CD4-positive, alpha-beta T cell (primary cell): ENCODE results near the gene DTWD2. TPM values are rescaled to one million over a fixed set of nuclear protein-coding genes. Genes with fewer than 3 reads are reported as not detected.
A peak's percentile ranks its signal among the peaks of the same experiment; 100 is the strongest.

Experiments
- ATAC-seq: fragments of 200-7000 bp; cut with Tn5 transposase; one replicate; pipeline ENCODE4 v1.10.0; 2022; ENCODE audit warnings: mild to moderate bottlenecking; ENCODE audit not compliant: poor library complexity
- CTCF ChIA-PET: fragments of 350-600 bp; sonication (Branson Sonifier 250); formaldehyde crosslinking; loops from one replicate; lab custom pipeline; 2021; ENCODE audit warnings: antibody characterized with exemption, inconsistent platforms; lab: Charles Lee
- POLR2A ChIA-PET: fragments of 350-600 bp; sonication (Branson Sonifier 250); formaldehyde crosslinking; loops from one replicate; lab custom pipeline; 2021; ENCODE audit warnings: antibody characterized with exemption, inconsistent platforms; lab: Charles Lee
- DNase-seq, 14 experiments: peaks; one replicate each; pipeline ENCODE4 v3.0.0-alpha.2; 2013 to 2020; ENCODE audit warnings: mixed read lengths in 2 of 14
- H3K27ac ChIP-seq, 2 donors: one replicate each; pipeline versions ENCODE4 v1.5.1 to v1.7.0; 2013; ENCODE audit warnings: low read length in 2 of 2, low read depth in 1 of 2, mild to moderate bottlenecking in 1 of 2
- H3K27me3 ChIP-seq, 2 experiments: 1 replicate in 1 of 2; 2 replicates in 1 of 2; pipeline versions ENCODE4 v1.6.1 to v1.7.0; 2013; ENCODE audit warnings: low read length in 2 of 2, control low read depth in 1 of 2, mild to moderate bottlenecking in 1 of 2, moderate library complexity in 1 of 2; ENCODE audit not compliant: insufficient read depth in 2 of 2, control insufficient read depth in 1 of 2
- H3K36me3 ChIP-seq: one replicate; pipeline ENCODE4 v1.6.1; 2013; ENCODE audit warnings: low read length, control low read depth; ENCODE audit not compliant: insufficient read depth
- H3K4me1 ChIP-seq: one replicate; pipeline ENCODE4 v1.6.1; 2013; ENCODE audit warnings: low read length, control low read depth; ENCODE audit not compliant: insufficient read depth
- H3K4me3 ChIP-seq: one replicate; pipeline ENCODE4 v1.5.1; 2013; ENCODE audit warnings: mild to moderate bottlenecking, low read length, moderate library complexity
- H3K9me3 ChIP-seq, 2 experiments: 1 replicate in 1 of 2; 2 replicates in 1 of 2; pipeline versions ENCODE4 v1.6.1 to v1.7.0; 2013; ENCODE audit warnings: low read length in 2 of 2, mild to moderate bottlenecking in 2 of 2, control low read depth in 1 of 2, moderate library complexity in 1 of 2; ENCODE audit not compliant: control insufficient read depth in 1 of 2, insufficient read depth in 1 of 2
- H3K27ac Mint-ChIP-seq: one replicate; pipeline ENCODE4 v1.8.0; 2020; ENCODE audit warnings: mixed read lengths
- H3K27me3 Mint-ChIP-seq: one replicate; pipeline ENCODE4 v1.8.0; 2021; ENCODE audit warnings: mixed read lengths
- H3K36me3 Mint-ChIP-seq: one replicate; pipeline ENCODE4 v1.8.0; 2021; ENCODE audit warnings: low read depth, mixed read lengths
- H3K4me1 Mint-ChIP-seq: one replicate; pipeline ENCODE4 v1.8.0; 2021; ENCODE audit warnings: low read depth, mixed read lengths
- H3K4me3 Mint-ChIP-seq: one replicate; pipeline ENCODE4 v1.8.0; 2020; ENCODE audit warnings: mild to moderate bottlenecking, mixed read lengths
- H3K9me3 Mint-ChIP-seq: one replicate; pipeline ENCODE4 v1.8.0; 2020; ENCODE audit warnings: mixed read lengths
- CTCF ChIP-seq: fragments of 200-600 bp; IDR thresholded peaks from one replicate; pipeline ENCODE4 v1.8.0; 2022; ENCODE audit warnings: antibody characterized with exemption, mild to moderate bottlenecking
- intact Hi-C, 2 experiments: fragments of 100-400 bp; cut with DNase I in 1 of 2; cut with micrococcal nuclease in 1 of 2; formaldehyde crosslinking; loops; one replicate each; pipeline versions ENCODE4 v1.15.1 to v1.9.0; 2023 to 2025; cut with DNase I, micrococcal nuclease
- total RNA-seq, 174 experiments: library from RNA in 2 of 174; stranded (reverse) in 2 of 174; gene quantifications; one replicate each; pipeline ENCODE4 v1.2.3 and lab custom pipeline; 2021 to 2026

Gene DTWD2
- total RNA-seq, 2 experiments from 2014 or later, result 2.1 to 2.3 TPM

- H3K4me1 ChIP-seq, result no peaks in the 10 kb centered on the region
- TF ChIP-seq CTCF, result no peak
- H3K27me3 ChIP-seq, result no peaks in the 10 kb centered on the region
- H3K27ac ChIP-seq, result no peak overlapping the region
- no peak overlapping the region for H3K4me3 Mint-ChIP-seq
- POLR2A ChIA-PET, result interaction anchor here (0.6 to 1.5 kb wide), 2 partner anchors 321 to 393 kb away, joined by 3 read pairs; no protein-coding TSS in a partner anchor
- H3K9me3 Mint-ChIP-seq, result no peaks in the 10 kb centered on the region
- no peak overlapping the region for H3K4me3 ChIP-seq
- no peak overlapping the region for H3K27ac Mint-ChIP-seq
- CTCF ChIA-PET, result interaction anchor here (1.0 kb wide), 1 partner anchor 415 kb away, joined by 3 read pairs; no protein-coding TSS in a partner anchor
- intact Hi-C loops, result no loop called here
- no peaks in the 10 kb centered on the region for H3K27me3 Mint-ChIP-seq
- H3K36me3 Mint-ChIP-seq, result no peaks in the 10 kb centered on the region
- H3K36me3 ChIP-seq, result no peaks in the 10 kb centered on the region
- DNase-seq (peak in 1 of 14 experiments; percentile 19), ATAC-seq (no peak)
- H3K9me3 ChIP-seq, result no peaks in the 10 kb centered on the region
- no peaks in the 10 kb centered on the region for H3K4me1 Mint-ChIP-seq
Observed at GRCh38 chr5:119019949-119020348, 31.6 kb upstream of the DTWD2 start.

- H3K4me3 Mint-ChIP-seq, result no peak overlapping the region
Observed at GRCh38 chr5:119019501-119019900, 31.2 kb upstream of the DTWD2 start.

GRCh38 chr5:119017994-119018393, 29.6 kb upstream of the DTWD2 start:
- no peaks in the 10 kb centered on the region for H3K4me1 Mint-ChIP-seq
- ATAC-seq (no peak), DNase-seq (no peak)
- intact Hi-C loops, result no loop called here
- H3K27ac Mint-ChIP-seq, result no peak overlapping the region
- H3K4me3 Mint-ChIP-seq, result no peak overlapping the region
- no peaks in the 10 kb centered on the region for H3K27me3 Mint-ChIP-seq
- TF ChIP-seq CTCF, result no peak
- Histone ChIP-seq H3K27ac (no peak overlapping the region), H3K36me3 (no peaks in the 10 kb centered on the region), H3K27me3 (no peaks in the 10 kb centered on the region), H3K4me1 (no peaks in the 10 kb centered on the region), H3K9me3 (no peaks in the 10 kb centered on the region), H3K4me3 (no peak overlapping the region)
- H3K36me3 Mint-ChIP-seq, result no peaks in the 10 kb centered on the region
- no peaks in the 10 kb centered on the region for H3K9me3 Mint-ChIP-seq
- CTCF ChIA-PET, result interaction anchor here (1.5 kb wide), 1 partner anchor 30 kb away, joined by 3 read pairs; the partner anchor contains the start of gene DTWD2
- POLR2A ChIA-PET, result no interaction called here

More at GRCh38 chr5:119019501-119019900, 31.2 kb upstream of the DTWD2 start:
- Histone ChIP-seq H3K4me3 (no peak overlapping the region), H3K36me3 (no peaks in the 10 kb centered on the region), H3K27me3 (no peaks in the 10 kb centered on the region), H3K4me1 (no peaks in the 10 kb centered on the region), H3K9me3 (no peaks in the 10 kb centered on the region), H3K27ac (no peak overlapping the region)
- no peaks in the 10 kb centered on the region for H3K36me3 Mint-ChIP-seq
- H3K27me3 Mint-ChIP-seq, result no peaks in the 10 kb centered on the region
- intact Hi-C loops, result no loop called here
- DNase-seq (no peak), ATAC-seq (no peak)
- no peaks in the 10 kb centered on the region for H3K9me3 Mint-ChIP-seq
- CTCF ChIA-PET, result interaction anchor here (1.5 kb wide), 1 partner anchor 32 kb away, joined by 3 read pairs; the partner anchor contains the start of gene DTWD2
- POLR2A ChIA-PET, result interaction anchor here (0.6 to 1.5 kb wide), 2 partner anchors 321 to 394 kb away, joined by 3 read pairs; no protein-coding TSS in a partner anchor
- no peaks in the 10 kb centered on the region for H3K4me1 Mint-ChIP-seq
- H3K27ac Mint-ChIP-seq, result no peak overlapping the region
- no peak for TF ChIP-seq CTCF
